GM12865 (cell line): ENCODE data around the gene CEP55.

ENCODE experiments used
- DNase-seq: peaks from one replicate; pipeline ENCODE4 v3.0.0; 2010; ENCODE audit warnings: low read depth
- H3K4me3 ChIP-seq: 2 replicates; pipeline ENCODE4 v1.5.1; 2011; ENCODE audit warnings: mild to moderate bottlenecking, low read depth, low read length, control low read depth
- TF ChIP-seq, protein P1 (sequence below): IDR thresholded peaks from 2 replicates; pipeline ENCODE4 v1.5.1; 2011; ENCODE audit warnings: low read length, control low read depth, low read depth, inconsistent platforms; ENCODE audit not compliant: insufficient read depth; ENCODE audit errors: missing control alignments

Gene CEP55

GRCh38 chr10:93476756-93477155 is 19.7 kb upstream of the CEP55 start:
- TF ChIP-seq, protein P1, sequence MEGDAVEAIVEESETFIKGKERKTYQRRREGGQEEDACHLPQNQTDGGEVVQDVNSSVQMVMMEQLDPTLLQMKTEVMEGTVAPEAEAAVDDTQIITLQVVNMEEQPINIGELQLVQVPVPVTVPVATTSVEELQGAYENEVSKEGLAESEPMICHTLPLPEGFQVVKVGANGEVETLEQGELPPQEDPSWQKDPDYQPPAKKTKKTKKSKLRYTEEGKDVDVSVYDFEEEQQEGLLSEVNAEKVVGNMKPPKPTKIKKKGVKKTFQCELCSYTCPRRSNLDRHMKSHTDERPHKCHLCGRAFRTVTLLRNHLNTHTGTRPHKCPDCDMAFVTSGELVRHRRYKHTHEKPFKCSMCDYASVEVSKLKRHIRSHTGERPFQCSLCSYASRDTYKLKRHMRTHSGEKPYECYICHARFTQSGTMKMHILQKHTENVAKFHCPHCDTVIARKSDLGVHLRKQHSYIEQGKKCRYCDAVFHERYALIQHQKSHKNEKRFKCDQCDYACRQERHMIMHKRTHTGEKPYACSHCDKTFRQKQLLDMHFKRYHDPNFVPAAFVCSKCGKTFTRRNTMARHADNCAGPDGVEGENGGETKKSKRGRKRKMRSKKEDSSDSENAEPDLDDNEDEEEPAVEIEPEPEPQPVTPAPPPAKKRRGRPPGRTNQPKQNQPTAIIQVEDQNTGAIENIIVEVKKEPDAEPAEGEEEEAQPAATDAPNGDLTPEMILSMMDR: no peak
- H3K4me3 ChIP-seq: no peak overlapping the region
- DNase-seq: no peak

- TF ChIP-seq, protein P1: no peak
- DNase-seq: no peak
- no peak overlapping the region for H3K4me3 ChIP-seq
Observed at GRCh38 chr10:93478873-93479272, 17.5 kb upstream of the CEP55 start.

DNA sequence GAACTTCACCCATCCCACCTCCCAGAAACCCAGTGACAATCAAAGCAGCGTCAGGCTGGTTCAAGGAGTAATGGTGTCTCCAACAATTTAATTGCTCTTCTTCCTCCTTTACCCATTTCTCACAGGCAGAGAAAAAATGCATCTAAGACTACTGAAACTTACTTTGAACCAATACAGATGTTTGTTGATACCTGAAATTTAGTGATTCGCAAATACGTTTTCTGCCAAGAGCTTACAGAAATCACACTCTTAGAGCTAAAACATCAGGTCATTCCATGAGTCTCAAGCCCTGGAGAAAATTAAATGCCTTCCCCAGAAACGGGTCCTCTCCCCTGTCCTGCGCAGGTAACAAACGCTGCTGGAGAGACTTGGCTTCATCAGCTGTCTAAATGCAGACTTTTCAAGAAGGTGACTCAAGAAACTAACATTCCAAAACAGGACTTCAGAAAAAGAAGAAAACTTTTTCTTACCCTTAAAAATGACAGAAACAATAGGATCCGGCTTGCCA is 14.7 kb upstream of the CEP55 start:
- no peak for DNase-seq
- TF ChIP-seq, protein P1: no peak
- H3K4me3 ChIP-seq: peak overlapping the region; percentile 56; the same call in 1 of the 2 replicates

- peak; percentile 83 for DNase-seq
- TF ChIP-seq, protein P1: peak; percentile 54
- H3K4me3 ChIP-seq: peak within 1 kb of the TSS; percentile 56
Observed at GRCh38 chr10:93482145-93482834, 14.1 kb upstream of the CEP55 start, which contains the start of gene MYOF. Gene MYOF (minus strand): TSS chr10:93482334. CDS start chr10:93482194, 140 bp downstream.

- DNase-seq: no peak
- no peak overlapping the region for H3K4me3 ChIP-seq
- TF ChIP-seq, protein P1: no peak
Observed at GRCh38 chr10:93485690-93486089, 10.7 kb upstream of the CEP55 start.

- H3K4me3 ChIP-seq: no peak overlapping the region
- no peak for DNase-seq
- TF ChIP-seq, protein P1: no peak
Observed at GRCh38 chr10:93488956-93489528, 7.4 kb upstream of the CEP55 start.
